Mononuclear cell (primary cell): ENCODE data around the gene ZDHHC13. TPM values are rescaled to one million over a fixed set of nuclear protein-coding genes. Genes with fewer than 3 reads are reported as not detected.

Experiments
- H3K27me3 ChIP-seq: 2 replicates; pipeline ENCODE4 v1.6.0; 2011; ENCODE audit warnings: low read length, control low read depth; ENCODE audit not compliant: insufficient read depth
- H3K4me1 ChIP-seq: 2 replicates; pipeline ENCODE4 v1.5.1; 2011; ENCODE audit warnings: mild to moderate bottlenecking, low read length, control low read depth; ENCODE audit not compliant: insufficient read depth
- H3K4me3 ChIP-seq: 2 replicates; pipeline ENCODE4 v1.5.1; 2011; ENCODE audit warnings: mild to moderate bottlenecking, low read length, moderate library complexity
- H3K9me3 ChIP-seq: 2 replicates; pipeline ENCODE4 v1.5.1; 2011; ENCODE audit warnings: low read depth, mild to moderate bottlenecking, control low read depth, low read length
- total RNA-seq: library from RNA; depleted of rRNA; stranded (reverse); fragments of >200 nt; gene quantifications from one replicate; pipeline ENCODE4 v1.2.3, GENCODE V29; 2012

Gene ZDHHC13
- total RNA-seq, 1 donor = 6.4 TPM

GRCh38 chr11:19200410-19201201, 83.6 kb downstream of the ZDHHC13 start:
- Histone ChIP-seq H3K4me1 (no peaks in the 10 kb centered on the region), H3K27me3 (no peaks in the 10 kb centered on the region), H3K4me3 (no peak overlapping the region), H3K9me3 (no peaks in the 10 kb centered on the region)

DNA sequence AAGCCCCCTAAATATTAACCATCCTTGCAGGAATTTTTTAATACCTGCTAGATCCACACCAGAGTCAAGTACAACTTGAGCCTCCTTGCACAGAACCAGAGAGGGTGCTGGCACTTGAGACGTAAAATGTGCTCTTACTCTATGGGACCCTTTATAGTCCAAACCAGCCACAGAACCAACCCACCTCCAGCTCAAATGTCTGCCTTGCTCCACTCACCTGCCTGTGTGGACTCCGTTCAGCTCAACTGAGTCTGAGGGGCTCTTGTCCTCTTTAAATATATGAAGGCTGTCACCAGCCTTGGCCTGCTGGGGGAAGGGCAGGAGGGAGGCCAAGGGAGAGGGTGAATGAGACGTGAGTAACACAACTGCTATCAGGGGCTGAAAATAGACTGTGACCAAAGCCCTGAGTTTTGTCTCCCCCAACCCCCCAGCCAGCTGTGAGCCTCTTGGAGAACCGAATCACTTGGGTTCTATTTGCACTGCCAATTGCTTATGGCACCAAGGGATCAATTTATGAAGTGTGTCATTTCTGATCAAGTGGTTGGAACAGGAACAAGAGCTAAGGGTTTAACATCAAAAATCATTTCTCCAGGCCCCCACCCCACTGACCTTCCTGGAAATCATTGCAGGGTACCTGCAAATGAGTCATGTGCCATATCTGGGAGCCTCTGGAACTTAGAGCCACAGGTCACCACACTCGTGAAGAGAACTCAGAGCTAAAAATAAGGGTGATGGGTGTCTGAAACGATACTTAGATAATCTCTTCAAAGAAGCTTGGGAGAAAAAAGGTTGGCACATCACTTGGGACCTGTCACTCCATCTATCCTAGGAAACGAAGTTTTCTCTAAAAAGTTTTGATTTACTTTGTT, 85.0 kb downstream of the ZDHHC13 start, which contains the start of gene CSRP3:
TSS of gene CSRP3 (minus strand) at position 247 of the 869 bp plus-strand sequence. CDS start 9,535 bp downstream, outside the sequence.
- Histone ChIP-seq H3K4me3 (no peak within 1 kb of the TSS), H3K9me3 (no peaks in the 10 kb centered on the region), H3K27me3 (no peaks in the 10 kb centered on the region), H3K4me1 (no peaks in the 10 kb centered on the region)

DNA sequence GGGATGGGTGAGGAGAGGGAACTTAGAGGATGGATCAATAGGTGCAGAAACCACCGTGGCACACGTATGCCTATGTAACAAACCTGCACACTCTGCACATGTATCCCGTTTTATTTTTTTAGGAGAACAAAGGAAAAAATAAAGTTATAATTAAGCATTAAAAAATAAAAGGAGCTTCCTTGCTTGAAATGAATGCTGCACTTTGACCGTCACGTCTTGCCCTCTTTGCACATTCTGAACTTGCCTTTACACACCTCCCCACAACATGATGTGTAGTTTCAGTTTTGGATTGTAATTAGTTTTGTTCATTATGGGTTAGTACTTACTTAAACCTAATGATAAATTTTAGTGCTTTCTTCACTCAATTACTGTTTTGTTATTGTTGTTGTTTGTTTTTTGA, 87.9 kb downstream of the ZDHHC13 start:
- Histone ChIP-seq H3K9me3 (no peaks in the 10 kb centered on the region), H3K4me1 (no peaks in the 10 kb centered on the region), H3K4me3 (no peak overlapping the region), H3K27me3 (no peaks in the 10 kb centered on the region)

- Histone ChIP-seq H3K4me3 (no peak overlapping the region), H3K9me3 (no peaks in the 10 kb centered on the region), H3K27me3 (peaks cover 6% of the 10 kb centered on the region), H3K4me1 (no peaks in the 10 kb centered on the region)
Observed at GRCh38 chr11:19208181-19208580, 91.2 kb downstream of the ZDHHC13 start.

GRCh38 chr11:19208959-19209546, 92.1 kb downstream of the ZDHHC13 start:
- Histone ChIP-seq H3K9me3 (no peaks in the 10 kb centered on the region), H3K4me1 (no peaks in the 10 kb centered on the region), H3K4me3 (no peak overlapping the region), H3K27me3 (peaks cover 7% of the 10 kb centered on the region)

- H3K4me1 ChIP-seq = no peaks in the 10 kb centered on the region
- H3K27me3 ChIP-seq = peaks cover 7% of the 10 kb centered on the region
- no peak overlapping the region for H3K4me3 ChIP-seq
- no peaks in the 10 kb centered on the region for H3K9me3 ChIP-seq
Observed at GRCh38 chr11:19209617-19210370, 92.8 kb downstream of the ZDHHC13 start.

DNA sequence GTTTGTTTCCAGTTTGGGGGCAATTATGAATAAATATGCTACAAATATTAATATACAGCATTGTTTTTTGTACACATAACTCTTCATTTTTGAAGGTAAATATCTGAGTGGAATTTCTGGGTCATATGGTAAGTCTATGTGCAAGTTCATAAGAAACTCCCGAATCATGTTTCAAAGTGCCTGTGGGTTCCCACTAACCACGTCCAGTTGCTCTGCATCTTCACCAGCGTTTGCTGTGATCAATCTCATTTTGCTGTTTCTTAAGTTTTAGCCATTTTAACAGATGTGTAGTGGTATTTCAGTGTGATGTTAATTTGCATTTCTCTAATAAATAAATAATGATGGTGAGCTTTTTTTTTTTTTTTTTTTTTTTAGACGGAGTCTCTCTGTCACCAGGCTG, 99.1 kb downstream of the ZDHHC13 start:
- Histone ChIP-seq H3K4me3 (no peak overlapping the region), H3K9me3 (no peaks in the 10 kb centered on the region), H3K27me3 (peaks cover 7% of the 10 kb centered on the region), H3K4me1 (no peaks in the 10 kb centered on the region)

DNA sequence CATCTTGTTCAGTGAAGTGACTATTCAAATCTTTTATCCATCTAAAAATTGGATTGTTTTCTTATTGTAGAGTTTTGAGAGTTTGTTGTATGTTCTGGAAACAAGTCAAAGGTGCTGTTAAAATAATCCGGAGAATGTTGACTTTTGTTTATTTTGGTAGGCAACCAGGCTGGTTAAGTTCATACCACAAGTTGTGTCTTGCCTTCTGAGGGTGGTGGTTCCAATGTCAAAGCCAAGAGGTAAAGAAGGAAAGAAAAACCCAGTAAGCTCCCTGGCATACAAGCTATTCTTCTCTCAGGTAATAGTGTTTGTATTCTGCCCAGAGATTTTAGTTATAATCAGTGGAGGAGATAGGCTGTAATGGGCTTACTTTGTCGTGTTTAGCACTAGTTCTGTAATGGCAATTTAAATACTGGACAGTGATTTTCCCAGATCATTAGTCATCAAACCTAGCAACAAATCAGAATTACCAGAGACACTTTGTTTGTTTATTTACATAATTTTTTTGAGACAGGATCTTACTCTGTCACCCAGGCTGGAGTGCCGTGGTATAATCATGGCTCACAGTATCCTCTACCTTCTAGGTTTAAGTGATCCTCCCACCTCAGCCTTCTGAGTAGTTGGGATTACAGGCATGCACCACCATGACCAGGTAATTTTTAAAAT, 99.9 kb downstream of the ZDHHC13 start:
- peaks cover 7% of the 10 kb centered on the region for H3K27me3 ChIP-seq
- no peaks in the 10 kb centered on the region for H3K4me1 ChIP-seq
- H3K4me3 ChIP-seq = no peak overlapping the region
- no peaks in the 10 kb centered on the region for H3K9me3 ChIP-seq

DNA sequence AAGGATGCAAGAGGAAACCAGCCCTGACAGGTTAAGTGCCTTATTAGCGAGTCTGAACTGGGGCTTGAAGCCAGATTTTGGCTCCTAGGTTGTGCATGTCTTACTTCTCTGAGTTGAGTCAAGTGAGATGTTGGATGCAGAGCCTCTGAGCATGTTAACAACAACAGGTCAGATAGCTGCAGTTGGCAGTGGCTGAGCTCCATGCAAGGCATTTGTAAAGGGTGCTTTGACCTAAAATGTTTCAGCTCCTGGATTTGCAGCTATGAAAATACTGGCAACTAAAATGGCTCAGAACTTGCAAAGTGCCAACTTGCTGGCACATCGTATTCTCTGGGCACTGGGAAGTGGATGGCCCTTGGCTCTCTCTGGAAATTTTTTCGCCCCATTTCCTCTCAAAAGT, 101.2 kb downstream of the ZDHHC13 start:
- H3K9me3 ChIP-seq = no peaks in the 10 kb centered on the region
- peaks cover under 1% of the 10 kb centered on the region for H3K27me3 ChIP-seq
- H3K4me3 ChIP-seq = no peak overlapping the region
- no peaks in the 10 kb centered on the region for H3K4me1 ChIP-seq

DNA sequence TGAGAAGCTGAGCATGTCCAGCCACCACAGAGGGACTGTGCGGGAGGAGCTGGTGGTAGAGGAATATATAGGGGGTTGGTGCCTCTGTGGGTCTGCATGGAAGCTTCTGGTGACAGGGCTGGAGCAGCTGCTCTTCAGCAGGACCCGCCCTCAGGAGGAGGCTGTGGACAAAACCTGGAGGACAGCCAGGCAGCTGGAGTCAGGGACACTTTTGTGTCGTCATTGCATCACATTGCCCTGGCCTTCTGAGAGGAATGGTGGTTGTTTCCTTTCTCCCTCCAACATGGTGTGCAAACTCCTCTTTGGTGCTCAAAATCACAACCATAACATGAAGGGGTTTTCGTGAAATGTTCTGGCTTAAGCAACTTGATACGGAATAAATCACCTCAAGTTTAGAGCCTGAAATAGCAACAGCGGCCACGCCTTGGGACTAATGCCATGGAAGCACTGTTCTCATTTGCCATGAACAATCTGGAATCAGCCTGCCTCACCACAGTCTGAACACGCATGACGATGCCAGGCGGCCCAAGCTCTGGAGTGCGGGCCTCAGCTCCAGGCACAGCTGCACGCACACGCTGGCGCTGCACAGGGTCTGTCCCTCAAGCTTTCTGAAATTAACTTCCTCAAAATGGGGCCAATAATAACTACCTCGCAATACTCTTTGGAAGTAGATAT, 102.0 kb downstream of the ZDHHC13 start:
- Histone ChIP-seq H3K4me1 (no peaks in the 10 kb centered on the region), H3K4me3 (no peak overlapping the region), H3K27me3 (no peaks in the 10 kb centered on the region), H3K9me3 (no peaks in the 10 kb centered on the region)

GRCh38 chr11:19220903-19221724, 104.1 kb downstream of the ZDHHC13 start:
- no peaks in the 10 kb centered on the region for H3K27me3 ChIP-seq
- H3K4me3 ChIP-seq = no peak overlapping the region
- no peaks in the 10 kb centered on the region for H3K4me1 ChIP-seq
- no peaks in the 10 kb centered on the region for H3K9me3 ChIP-seq

GRCh38 chr11:19225123-19225522, 108.2 kb downstream of the ZDHHC13 start:
- Histone ChIP-seq H3K9me3 (no peaks in the 10 kb centered on the region), H3K4me3 (no peak overlapping the region), H3K27me3 (no peaks in the 10 kb centered on the region), H3K4me1 (no peaks in the 10 kb centered on the region)

DNA sequence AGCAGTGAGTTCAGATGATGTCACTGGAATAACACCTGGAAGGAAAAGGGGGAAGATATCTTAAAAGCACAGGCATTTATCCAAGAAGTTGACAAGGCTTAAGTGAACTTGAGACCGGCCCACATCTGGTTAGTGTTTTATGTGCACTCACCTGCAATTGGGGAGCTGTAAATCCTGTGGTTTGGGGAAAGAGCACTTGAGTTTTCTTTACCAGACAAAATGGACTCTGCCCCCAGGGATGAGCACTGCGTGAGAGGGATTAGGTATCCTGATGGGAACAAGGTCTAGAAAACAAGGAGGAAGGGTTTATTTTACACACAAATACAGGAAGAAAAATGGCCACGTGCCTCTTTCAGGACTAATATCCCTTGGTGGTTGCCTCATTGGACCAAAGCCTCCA, 108.6 kb downstream of the ZDHHC13 start:
- H3K4me3 ChIP-seq = no peak overlapping the region
- no peaks in the 10 kb centered on the region for H3K27me3 ChIP-seq
- no peaks in the 10 kb centered on the region for H3K4me1 ChIP-seq
- no peaks in the 10 kb centered on the region for H3K9me3 ChIP-seq
